Measurements from ENCODE around the gene CERS3. TPM values are rescaled to one million over a fixed set of nuclear protein-coding genes. Genes with fewer than 3 reads are reported as not detected.

The CERS3 gene
- total RNA-seq, 4 donors from 2014 or later: 0.21 TPM; not detected in 3

DNA sequence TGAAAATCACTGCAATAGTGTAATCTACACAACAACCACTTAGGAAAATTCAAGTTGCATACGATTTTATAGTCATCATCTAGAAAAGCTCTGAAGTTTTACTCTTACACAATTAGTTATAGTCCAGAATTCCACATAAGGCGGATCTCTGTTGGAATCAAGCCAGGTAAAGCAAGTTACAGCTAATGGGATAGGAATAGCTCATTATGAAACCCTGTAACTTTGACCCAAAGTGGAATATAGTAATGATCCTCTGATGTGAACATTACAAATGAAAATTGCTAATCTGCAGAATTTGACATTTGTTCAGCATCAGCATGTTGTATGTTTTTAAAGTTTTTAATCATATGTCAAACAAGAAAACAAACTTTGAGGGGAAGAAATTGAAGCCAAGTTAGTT is 4.4 kb downstream of the CERS3 start:
- no peak for DNase-seq (ENCODE audit: low spot score in 2 of 2)
- Histone ChIP-seq H3K27me3 (no peaks in the 10 kb centered on the region), H3K4me1 (peaks cover 0 to 11% (median 3%) of the 10 kb centered on the region in 4 donors), H3K9me3 (peaks cover 0 to 7% (median 0%) of the 10 kb centered on the region in 4 donors), H3K36me3 (no peaks in the 10 kb centered on the region), H3K27ac (no peak overlapping the region), H3K4me3 (no peak overlapping the region)
- TF ChIP-seq POLR2A (IDR thresholded peaks at IDR 0.05): no peak
- TF ChIP-seq EP300 (IDR thresholded peaks at IDR 0.05): no peak
- TF ChIP-seq CTCF (IDR thresholded peaks at IDR 0.05): no peak
- WGBS, 2 donors: 62 to 76% methylated on average over 2 of the region's 2 CpGs

- DNase-seq (ENCODE audit: low spot score in 2 of 2): no peak
- H3K4me3 ChIP-seq: no peak overlapping the region
- 92 to 93% methylated on average over 3 of the region's 3 CpGs for WGBS, 2 donors
- peaks cover 0 to 11% (median 3%) of the 10 kb centered on the region in 4 donors for H3K4me1 ChIP-seq
- no peak for TF ChIP-seq POLR2A (IDR thresholded peaks at IDR 0.05)
- no peak for TF ChIP-seq EP300 (IDR thresholded peaks at IDR 0.05)
- no peak for TF ChIP-seq CTCF (IDR thresholded peaks at IDR 0.05)
- no peak overlapping the region for H3K27ac ChIP-seq
- H3K36me3 ChIP-seq: no peaks in the 10 kb centered on the region
- no peaks in the 10 kb centered on the region for H3K27me3 ChIP-seq
- H3K9me3 ChIP-seq: peaks cover 0 to 7% (median 0%) of the 10 kb centered on the region in 4 donors
Observed at GRCh38 chr15:100521907-100522306, 6.8 kb downstream of the CERS3 start.

GRCh38 chr15:100520132-100520921 is 8.4 kb downstream of the CERS3 start:
- H3K4me3 ChIP-seq: no peak overlapping the region
- no peak for DNase-seq (ENCODE audit: low spot score in 2 of 2)
- H3K9me3 ChIP-seq: peaks cover 0 to 7% (median 0%) of the 10 kb centered on the region in 4 donors
- TF ChIP-seq CTCF (IDR thresholded peaks at IDR 0.05) (no peak), EP300 (IDR thresholded peaks at IDR 0.05) (peak in 1 of 2 donors; percentile 15)
- H3K36me3 ChIP-seq: no peaks in the 10 kb centered on the region
- H3K27me3 ChIP-seq: no peaks in the 10 kb centered on the region
- H3K27ac ChIP-seq: no peak overlapping the region
- H3K4me1 ChIP-seq: peaks cover 0 to 4% (median 0%) of the 10 kb centered on the region in 4 donors
- 69 to 82% methylated on average over 7 of the region's 7 CpGs for WGBS, 2 donors

DNA sequence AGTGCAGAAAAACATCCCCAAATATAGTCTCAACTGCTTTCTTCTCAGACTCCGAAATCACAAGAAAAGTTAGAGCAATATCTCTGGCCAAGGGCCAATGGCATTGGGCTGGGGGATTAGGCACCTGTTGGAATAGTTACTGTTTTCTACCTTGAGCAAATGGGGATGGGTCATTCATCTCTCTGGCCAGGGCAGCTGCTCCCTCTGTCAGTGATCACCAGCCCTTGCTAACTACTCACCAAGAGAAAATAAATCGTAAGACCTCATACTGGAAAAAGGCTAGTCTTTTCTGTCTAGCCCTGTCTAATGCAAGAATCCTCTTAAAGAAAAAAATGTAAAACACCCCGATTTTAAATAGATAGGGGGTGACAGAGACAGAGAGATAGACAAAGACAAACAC is 10.9 kb downstream of the CERS3 start:
- Histone ChIP-seq H3K4me3 (no peak overlapping the region), H3K9me3 (peaks cover 0 to 1% (median 0%) of the 10 kb centered on the region in 4 donors), H3K27me3 (no peaks in the 10 kb centered on the region), H3K27ac (no peak overlapping the region), H3K4me1 (peaks cover 0 to 4% (median 0%) of the 10 kb centered on the region in 4 donors), H3K36me3 (no peaks in the 10 kb centered on the region)
- DNase-seq (ENCODE audit: low spot score in 2 of 2): no peak
- WGBS, 2 donors: 64 to 71% methylated on average over 3 of the region's 3 CpGs
- TF ChIP-seq POLR2A (IDR thresholded peaks at IDR 0.05) (no peak), CTCF (IDR thresholded peaks at IDR 0.05) (no peak), EP300 (IDR thresholded peaks at IDR 0.05) (no peak)
